Astrocyte (in vitro differentiated cells and primary cell): ENCODE data around the gene FABP6. TPM values are rescaled to one million over a fixed set of nuclear protein-coding genes. Genes with fewer than 3 reads are reported as not detected.

Experiments used
- DNase-seq: peaks from one replicate; pipeline ENCODE4 v3.0.0-alpha.2; 2010; ENCODE audit warnings: low read depth
- FAIRE-seq: peaks from 2 replicates; lab custom pipeline; 2011; peaks lifted over from hg19 to GRCh38; lab: Jason Lieb, UNC
- H2AFZ ChIP-seq: 2 replicates; pipeline ENCODE4 v1.6.0; 2012; ENCODE audit warnings: low read depth, low read length, inconsistent platforms
- H3K27ac ChIP-seq: 2 replicates; pipeline ENCODE4 v1.5.1; 2011; ENCODE audit warnings: low read depth, low read length, inconsistent platforms
- H3K27me3 ChIP-seq: 2 replicates; pipeline ENCODE4 v1.6.0; 2011; ENCODE audit warnings: low read length, inconsistent platforms; ENCODE audit not compliant: insufficient read depth
- H3K36me3 ChIP-seq: 2 replicates; pipeline ENCODE4 v1.5.1; 2011; ENCODE audit warnings: low read length, inconsistent platforms; ENCODE audit not compliant: insufficient read depth
- H3K4me1 ChIP-seq: 2 replicates; pipeline ENCODE4 v1.5.1; 2011; ENCODE audit warnings: low read length, inconsistent platforms; ENCODE audit not compliant: insufficient read depth
- H3K4me2 ChIP-seq: 2 replicates; pipeline ENCODE4 v1.6.0; 2012; ENCODE audit warnings: low read length, inconsistent platforms
- H3K4me3 ChIP-seq: 2 replicates; pipeline ENCODE4 v1.5.1; 2011; ENCODE audit warnings: low read depth, mild to moderate bottlenecking, low read length, inconsistent platforms; ENCODE audit not compliant: insufficient read depth
- H3K79me2 ChIP-seq: 2 replicates; pipeline ENCODE4 v1.6.0; 2012; ENCODE audit warnings: mild to moderate bottlenecking, low read length, inconsistent platforms; ENCODE audit not compliant: insufficient read depth
- H3K9ac ChIP-seq: 2 replicates; pipeline ENCODE4 v1.6.0; 2012; ENCODE audit warnings: mild to moderate bottlenecking, low read length, inconsistent platforms
- H3K9me3 ChIP-seq: 2 replicates; pipeline ENCODE4 v1.5.1; 2012; ENCODE audit warnings: low read depth, mild to moderate bottlenecking, low read length, inconsistent platforms; ENCODE audit not compliant: insufficient read depth
- H4K20me1 ChIP-seq: 2 replicates; pipeline ENCODE4 v1.6.0; 2012; ENCODE audit warnings: low read length, inconsistent platforms; ENCODE audit not compliant: insufficient read depth
- H3K27ac Mint-ChIP-seq: one replicate; pipeline ENCODE4 v1.8.0; 2021; ENCODE audit warnings: mild to moderate bottlenecking, mixed read lengths; ENCODE audit not compliant: unreplicated experiment
- H3K27me3 Mint-ChIP-seq: one replicate; pipeline ENCODE4 v1.8.0; 2021; ENCODE audit warnings: low read depth, mixed read lengths; ENCODE audit not compliant: unreplicated experiment
- H3K36me3 Mint-ChIP-seq: one replicate; pipeline ENCODE4 v1.8.0; 2021; ENCODE audit warnings: low read depth, mixed read lengths; ENCODE audit not compliant: unreplicated experiment
- H3K4me1 Mint-ChIP-seq: one replicate; pipeline ENCODE4 v1.8.0; 2021; ENCODE audit warnings: low read depth, mixed read lengths; ENCODE audit not compliant: unreplicated experiment
- H3K4me3 Mint-ChIP-seq: one replicate; pipeline ENCODE4 v1.8.0; 2021; ENCODE audit warnings: mild to moderate bottlenecking, moderate library complexity, mixed read lengths; ENCODE audit not compliant: unreplicated experiment
- H3K9me3 Mint-ChIP-seq: one replicate; pipeline ENCODE4 v1.8.0; 2021; ENCODE audit warnings: mild to moderate bottlenecking, mixed read lengths; ENCODE audit not compliant: unreplicated experiment
- EZH2 ChIP-seq: IDR thresholded peaks from 2 replicates; pipeline ENCODE4 v1.6.1; 2012; ENCODE audit warnings: mild to moderate bottlenecking, low read length, inconsistent platforms; ENCODE audit not compliant: insufficient read depth
- total RNA-seq: library from RNA; stranded (reverse); gene quantifications from 2 replicates; pipeline ENCODE4 v1.2.1, GENCODE V29; 2021
- TF ChIP-seq, protein P1 (sequence below): IDR thresholded peaks from 2 replicates; pipeline ENCODE4 v1.5.1; 2011; ENCODE audit warnings: low read depth, mild to moderate bottlenecking, inconsistent platforms, low read length, moderate library complexity; ENCODE audit not compliant: insufficient read depth

FABP6 gene
- total RNA-seq, 1 donor from 2014 or later = not detected

DNA sequence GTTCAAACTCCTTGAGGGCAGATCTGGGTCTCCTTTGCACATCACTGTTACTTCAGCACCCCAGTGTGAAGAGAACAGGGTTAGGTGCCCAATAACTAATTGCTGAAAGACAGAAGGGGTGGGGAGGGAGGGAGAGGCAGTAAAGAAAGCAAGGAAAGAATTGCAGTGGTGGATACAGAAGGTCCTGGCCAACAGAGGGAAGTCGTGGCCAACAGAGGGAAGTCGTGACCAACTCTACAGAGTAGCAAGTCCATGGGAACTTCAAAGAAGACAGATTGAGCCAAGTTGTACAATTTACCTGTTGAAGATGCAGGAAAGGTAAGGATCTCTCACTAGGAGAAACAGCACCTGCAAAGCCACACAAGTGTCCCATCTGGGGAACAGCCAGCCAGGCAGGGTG is 56.0 kb downstream of the FABP6 start:
- no peak overlapping the region for H2AFZ ChIP-seq
- H3K4me2 ChIP-seq = no peak overlapping the region
- H3K4me3 ChIP-seq = no peak overlapping the region
- H3K9ac ChIP-seq = no peak overlapping the region
- Mint-ChIP-seq H3K9me3 (peaks cover 2% of the 10 kb centered on the region), H3K36me3 (no peaks in the 10 kb centered on the region), H3K4me1 (peaks cover 23% of the 10 kb centered on the region), H3K27ac (no peak overlapping the region), H3K27me3 (no peaks in the 10 kb centered on the region), H3K4me3 (no peak overlapping the region)
- H3K27ac ChIP-seq = no peak overlapping the region
- no peak for TF ChIP-seq EZH2
- TF ChIP-seq, protein P1, sequence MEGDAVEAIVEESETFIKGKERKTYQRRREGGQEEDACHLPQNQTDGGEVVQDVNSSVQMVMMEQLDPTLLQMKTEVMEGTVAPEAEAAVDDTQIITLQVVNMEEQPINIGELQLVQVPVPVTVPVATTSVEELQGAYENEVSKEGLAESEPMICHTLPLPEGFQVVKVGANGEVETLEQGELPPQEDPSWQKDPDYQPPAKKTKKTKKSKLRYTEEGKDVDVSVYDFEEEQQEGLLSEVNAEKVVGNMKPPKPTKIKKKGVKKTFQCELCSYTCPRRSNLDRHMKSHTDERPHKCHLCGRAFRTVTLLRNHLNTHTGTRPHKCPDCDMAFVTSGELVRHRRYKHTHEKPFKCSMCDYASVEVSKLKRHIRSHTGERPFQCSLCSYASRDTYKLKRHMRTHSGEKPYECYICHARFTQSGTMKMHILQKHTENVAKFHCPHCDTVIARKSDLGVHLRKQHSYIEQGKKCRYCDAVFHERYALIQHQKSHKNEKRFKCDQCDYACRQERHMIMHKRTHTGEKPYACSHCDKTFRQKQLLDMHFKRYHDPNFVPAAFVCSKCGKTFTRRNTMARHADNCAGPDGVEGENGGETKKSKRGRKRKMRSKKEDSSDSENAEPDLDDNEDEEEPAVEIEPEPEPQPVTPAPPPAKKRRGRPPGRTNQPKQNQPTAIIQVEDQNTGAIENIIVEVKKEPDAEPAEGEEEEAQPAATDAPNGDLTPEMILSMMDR = no peak
- H4K20me1 ChIP-seq = peaks cover 58% of the 10 kb centered on the region
- no peaks in the 10 kb centered on the region for H3K9me3 ChIP-seq
- H3K27me3 ChIP-seq = no peaks in the 10 kb centered on the region
- FAIRE-seq = no peak
- H3K36me3 ChIP-seq = no peaks in the 10 kb centered on the region
- DNase-seq = no peak
- peaks cover 39% of the 10 kb centered on the region for H3K79me2 ChIP-seq
- H3K4me1 ChIP-seq = peaks cover 15% of the 10 kb centered on the region

DNA sequence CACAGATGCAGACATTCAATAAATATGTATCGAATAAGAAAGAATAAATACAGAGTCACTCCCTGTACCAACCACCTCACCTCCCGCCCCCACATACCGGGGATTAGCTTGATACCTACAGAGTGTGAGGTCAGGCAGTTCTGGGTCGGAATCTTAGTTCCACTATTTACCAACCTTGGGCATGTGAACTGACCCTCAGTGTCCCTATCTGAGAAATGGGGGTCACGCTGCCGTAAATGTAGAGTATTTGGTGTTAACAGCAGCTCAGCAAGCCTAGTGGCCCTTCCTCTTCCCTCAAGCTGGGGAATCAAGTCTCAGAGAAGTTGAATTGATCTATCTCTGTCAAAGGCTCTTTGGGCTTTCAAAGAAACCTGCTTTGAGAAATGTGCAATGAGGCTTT is 57.6 kb downstream of the FABP6 start:
- Mint-ChIP-seq H3K27ac (peak overlapping the region; percentile 47), H3K4me1 (peaks cover 23% of the 10 kb centered on the region), H3K36me3 (no peaks in the 10 kb centered on the region), H3K27me3 (no peaks in the 10 kb centered on the region), H3K9me3 (peaks cover 2% of the 10 kb centered on the region), H3K4me3 (no peak overlapping the region)
- Histone ChIP-seq H3K27ac (no peak overlapping the region), H3K4me3 (no peak overlapping the region), H3K9me3 (no peaks in the 10 kb centered on the region), H3K79me2 (peaks cover 52% of the 10 kb centered on the region), H4K20me1 (peaks cover 63% of the 10 kb centered on the region), H3K9ac (no peak overlapping the region), H3K27me3 (no peaks in the 10 kb centered on the region), H2AFZ (no peak overlapping the region), H3K4me1 (peaks cover 15% of the 10 kb centered on the region), H3K4me2 (peak overlapping the region; percentile 39), H3K36me3 (no peaks in the 10 kb centered on the region)
- FAIRE-seq (no peak), DNase-seq (no peak)
- TF ChIP-seq, protein P1 = no peak
- no peak for TF ChIP-seq EZH2

DNA sequence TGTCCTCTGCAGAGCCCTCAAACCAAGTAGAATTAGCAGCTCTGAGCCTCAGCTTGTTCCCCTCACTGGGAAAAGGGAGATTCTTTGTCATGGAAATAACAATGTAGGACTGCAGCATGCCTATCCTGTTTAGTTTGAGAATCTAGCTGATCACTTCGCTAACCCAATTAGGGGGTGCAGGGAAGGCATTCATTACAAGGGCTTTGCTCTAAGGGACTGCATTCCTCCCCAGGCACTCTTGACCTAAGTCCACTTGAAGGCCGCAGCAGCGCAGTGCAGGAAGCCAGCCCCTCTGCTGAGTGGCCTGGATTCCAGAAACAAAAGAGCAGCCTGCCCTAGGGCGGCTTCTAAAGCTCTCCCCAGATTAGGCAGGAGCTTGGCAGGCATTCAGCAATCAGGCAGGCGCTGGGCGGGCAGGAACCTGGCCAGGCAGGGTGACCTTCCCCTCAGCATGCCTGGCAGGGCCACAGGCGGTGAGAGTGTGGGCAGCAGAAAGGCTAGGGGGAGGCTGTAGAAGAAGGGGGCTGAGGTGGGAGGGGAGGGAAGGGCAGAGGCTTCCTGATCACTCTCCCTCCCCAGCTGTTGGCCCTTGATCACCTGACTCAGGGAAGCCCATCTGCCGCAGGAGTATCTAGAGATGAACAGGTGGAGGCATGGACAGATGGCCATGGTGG is 58.2 kb downstream of the FABP6 start:
- Histone ChIP-seq H4K20me1 (peaks cover 67% of the 10 kb centered on the region), H3K4me1 (peaks cover 15% of the 10 kb centered on the region), H3K9me3 (no peaks in the 10 kb centered on the region), H3K79me2 (peaks cover 53% of the 10 kb centered on the region), H3K27ac (no peak overlapping the region), H3K36me3 (no peaks in the 10 kb centered on the region), H3K4me2 (peak overlapping the region; percentile 39), H3K27me3 (no peaks in the 10 kb centered on the region), H3K4me3 (no peak overlapping the region), H2AFZ (peak overlapping the region; percentile 26), H3K9ac (peak overlapping the region; percentile 23)
- Mint-ChIP-seq H3K9me3 (peaks cover 2% of the 10 kb centered on the region), H3K36me3 (no peaks in the 10 kb centered on the region), H3K27me3 (no peaks in the 10 kb centered on the region), H3K27ac (peak overlapping the region; percentile 47), H3K4me3 (no peak overlapping the region), H3K4me1 (peaks cover 23% of the 10 kb centered on the region)
- TF ChIP-seq EZH2 = no peak
- TF ChIP-seq, protein P1 = no peak
- DNase-seq (peak; percentile 57), FAIRE-seq (no peak)
